B cell (primary cell): Measurements from ENCODE around the gene SLC49A3.

ENCODE experiments used
- EZH2 ChIP-seq: IDR thresholded peaks from 2 replicates; pipeline ENCODE4 v1.6.1; 2012; ENCODE audit warnings: borderline replicate concordance, low read depth, mild to moderate bottlenecking, moderate library complexity, low read length; ENCODE audit not compliant: insufficient read depth, poor library complexity, severe bottlenecking
- TF ChIP-seq, protein P1 (sequence below): fragments of 200-600 bp; IDR thresholded peaks from one replicate; pipeline ENCODE4 v1.8.0; 2022; ENCODE audit warnings: antibody characterized with exemption, mild to moderate bottlenecking

DNA sequence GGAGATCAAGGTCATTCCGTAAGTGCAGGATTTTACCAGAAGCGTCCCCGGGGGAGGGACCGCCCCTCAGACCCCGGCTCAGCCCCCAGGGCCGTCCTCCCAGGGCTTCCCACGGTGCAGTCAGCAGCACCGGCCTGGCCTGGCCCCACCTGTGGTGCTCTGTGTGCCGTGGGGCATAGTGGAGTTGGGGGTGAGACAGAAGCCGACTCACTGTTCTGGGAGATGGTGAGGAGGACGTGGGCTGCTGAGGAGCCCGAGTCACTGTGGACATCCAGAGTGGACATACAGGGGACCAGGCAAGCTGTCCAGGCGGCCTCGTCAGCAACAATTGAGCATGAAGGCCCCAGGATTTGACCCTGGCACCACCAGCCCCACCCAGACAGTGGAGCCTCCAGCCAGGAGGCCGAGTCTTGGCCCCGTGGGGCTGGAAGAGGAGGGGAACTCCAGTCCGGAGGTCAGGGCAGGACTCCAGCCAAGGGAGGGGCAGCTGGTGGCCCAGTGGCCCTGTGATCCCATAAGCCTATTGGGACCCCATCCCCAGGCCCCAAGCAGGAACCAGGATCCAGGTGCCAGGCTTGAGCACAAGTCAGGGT is 34.0 kb downstream of the SLC49A3 start:
- TF ChIP-seq, protein P1, sequence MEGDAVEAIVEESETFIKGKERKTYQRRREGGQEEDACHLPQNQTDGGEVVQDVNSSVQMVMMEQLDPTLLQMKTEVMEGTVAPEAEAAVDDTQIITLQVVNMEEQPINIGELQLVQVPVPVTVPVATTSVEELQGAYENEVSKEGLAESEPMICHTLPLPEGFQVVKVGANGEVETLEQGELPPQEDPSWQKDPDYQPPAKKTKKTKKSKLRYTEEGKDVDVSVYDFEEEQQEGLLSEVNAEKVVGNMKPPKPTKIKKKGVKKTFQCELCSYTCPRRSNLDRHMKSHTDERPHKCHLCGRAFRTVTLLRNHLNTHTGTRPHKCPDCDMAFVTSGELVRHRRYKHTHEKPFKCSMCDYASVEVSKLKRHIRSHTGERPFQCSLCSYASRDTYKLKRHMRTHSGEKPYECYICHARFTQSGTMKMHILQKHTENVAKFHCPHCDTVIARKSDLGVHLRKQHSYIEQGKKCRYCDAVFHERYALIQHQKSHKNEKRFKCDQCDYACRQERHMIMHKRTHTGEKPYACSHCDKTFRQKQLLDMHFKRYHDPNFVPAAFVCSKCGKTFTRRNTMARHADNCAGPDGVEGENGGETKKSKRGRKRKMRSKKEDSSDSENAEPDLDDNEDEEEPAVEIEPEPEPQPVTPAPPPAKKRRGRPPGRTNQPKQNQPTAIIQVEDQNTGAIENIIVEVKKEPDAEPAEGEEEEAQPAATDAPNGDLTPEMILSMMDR = no peak
- no peak for TF ChIP-seq EZH2
